Heart left ventricle (tissue), 13 donors: ENCODE data around the gene MAP4K4.

ENCODE experiments used
- CTCF ChIP-seq, 12 donors: fragments of 200-600 bp; sonication (generic) in 4 of 12; IDR thresholded peaks; one replicate each; pipeline versions ENCODE4 v1.5.0 to v1.8.0; 2018 to 2022; ENCODE audit warnings: antibody characterized with exemption in 12 of 12, mild to moderate bottlenecking in 5 of 12
- POLR2A ChIP-seq, 2 donors: fragments of 450-650 bp; IDR thresholded peaks; one replicate each; pipeline ENCODE4 v1.6.1; 2017; ENCODE audit warnings: antibody characterized with exemption in 2 of 2, mild to moderate bottlenecking in 2 of 2, moderate library complexity in 2 of 2
- donor health status: ischemic (EF 13 %, LVEDD 7.1; RV severe dilation, severe dysfunction).
- donor health status: DM: no; HTN: yes; CAD: no.
- donor health status: DM: no; HTN: no; CAD: no.
- donor health status: ischemic (EF 25% LVEDD 6.9; RV normal size, moderate dysfunction).
- donor health status: ischemic (EF 25% LVEDD 5.7; RV mildly dilated, moderate dysfunction).
- donor health status: ischemic (EF 35%, LVEDD 5.7; RV mildly dilated, moderate dysfunction).
- donor health status: nonischemic (EF 11% LVEDD 7.7; RV severe dilation, severe dysfunction).
- donor health status: DM: yes; HTN: yes; CAD: no.
- donor health status: PGD.
- donor health status: ischemic (EF 29% LVEDD 5.4; RV normal size, mild dysfunction).
- donor health status: nonischemic (EF 23%, LVEDD 6.1; RV moderate dilation, normal function).

GRCh38 chr2:101855776-101856175 lies 158.3 kb downstream of the MAP4K4 start:
- TF ChIP-seq CTCF (IDR thresholded peaks at IDR 0.05) (no peak), POLR2A (IDR thresholded peaks at IDR 0.05) (no peak)
